ENCODE measurements around the gene CABYR. TPM values are rescaled to one million over a fixed set of nuclear protein-coding genes. Genes with fewer than 3 reads are reported as not detected.

Gene CABYR
- total RNA-seq, 2 donors from 2014 or later = 10.0 to 11.1 TPM

GRCh38 chr18:24187689-24188088 is 48.8 kb downstream of the CABYR start:
- Mint-ChIP-seq H3K4me3 (no peak overlapping the region), H3K9me3 (no peaks in the 10 kb centered on the region), H3K27ac (no peak overlapping the region), H3K36me3 (ENCODE audit: low read depth) (peaks cover 4% of the 10 kb centered on the region), H3K27me3 (ENCODE audit: insufficient read depth) (no peaks in the 10 kb centered on the region), H3K4me1 (peaks cover 16% of the 10 kb centered on the region)
- TF ChIP-seq, protein P1, sequence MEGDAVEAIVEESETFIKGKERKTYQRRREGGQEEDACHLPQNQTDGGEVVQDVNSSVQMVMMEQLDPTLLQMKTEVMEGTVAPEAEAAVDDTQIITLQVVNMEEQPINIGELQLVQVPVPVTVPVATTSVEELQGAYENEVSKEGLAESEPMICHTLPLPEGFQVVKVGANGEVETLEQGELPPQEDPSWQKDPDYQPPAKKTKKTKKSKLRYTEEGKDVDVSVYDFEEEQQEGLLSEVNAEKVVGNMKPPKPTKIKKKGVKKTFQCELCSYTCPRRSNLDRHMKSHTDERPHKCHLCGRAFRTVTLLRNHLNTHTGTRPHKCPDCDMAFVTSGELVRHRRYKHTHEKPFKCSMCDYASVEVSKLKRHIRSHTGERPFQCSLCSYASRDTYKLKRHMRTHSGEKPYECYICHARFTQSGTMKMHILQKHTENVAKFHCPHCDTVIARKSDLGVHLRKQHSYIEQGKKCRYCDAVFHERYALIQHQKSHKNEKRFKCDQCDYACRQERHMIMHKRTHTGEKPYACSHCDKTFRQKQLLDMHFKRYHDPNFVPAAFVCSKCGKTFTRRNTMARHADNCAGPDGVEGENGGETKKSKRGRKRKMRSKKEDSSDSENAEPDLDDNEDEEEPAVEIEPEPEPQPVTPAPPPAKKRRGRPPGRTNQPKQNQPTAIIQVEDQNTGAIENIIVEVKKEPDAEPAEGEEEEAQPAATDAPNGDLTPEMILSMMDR (conservative IDR thresholded peaks at IDR 0.05) = no peak
- Histone ChIP-seq H3K9ac (ENCODE audit: extremely low read depth, low read length, poor library complexity, severe bottlenecking) (no peak overlapping the region), H3K36me3 (ENCODE audit: control insufficient read depth, insufficient read depth, low read length) (no peaks in the 10 kb centered on the region), H3K4me3 (ENCODE audit: low read length) (no peak overlapping the region), H3K4me1 (ENCODE audit: control insufficient read depth, insufficient read depth, low read length) (peaks cover 3% of the 10 kb centered on the region), H3K27ac (ENCODE audit: low read depth, low read length) (no peak overlapping the region), H3K9me3 (ENCODE audit: control insufficient read depth, low read length) (no peaks in the 10 kb centered on the region), H3K27me3 (ENCODE audit: control insufficient read depth, insufficient read depth, low read length, poor library complexity, severe bottlenecking) (peaks cover 4% of the 10 kb centered on the region)
- 80 to 93% methylated on average over 1 of the region's 1 CpG for WGBS, 2 experiments (ENCODE audit: insufficient coverage in 1 of 2, insufficient read length in 1 of 2)
- DNase-seq = no peak

GRCh38 chr18:24188120-24188519 is 49.3 kb downstream of the CABYR start:
- no peaks in the 10 kb centered on the region for H3K27me3 ChIP-seq (ENCODE audit: control insufficient read depth, insufficient read depth, low read length, poor library complexity, severe bottlenecking)
- no peaks in the 10 kb centered on the region for H3K9me3 ChIP-seq (ENCODE audit: control insufficient read depth, low read length)
- peaks cover 3% of the 10 kb centered on the region for H3K4me1 ChIP-seq (ENCODE audit: control insufficient read depth, insufficient read depth, low read length)
- H3K4me1 Mint-ChIP-seq = peaks cover 17% of the 10 kb centered on the region
- H3K9ac ChIP-seq (ENCODE audit: extremely low read depth, low read length, poor library complexity, severe bottlenecking) = no peak overlapping the region
- no peak overlapping the region for H3K27ac Mint-ChIP-seq
- H3K27me3 Mint-ChIP-seq (ENCODE audit: insufficient read depth) = no peaks in the 10 kb centered on the region
- H3K36me3 ChIP-seq (ENCODE audit: control insufficient read depth, insufficient read depth, low read length) = no peaks in the 10 kb centered on the region
- H3K4me3 Mint-ChIP-seq = no peak overlapping the region
- no peak overlapping the region for H3K4me3 ChIP-seq (ENCODE audit: low read length)
- DNase-seq = no peak
- peaks cover 4% of the 10 kb centered on the region for H3K36me3 Mint-ChIP-seq (ENCODE audit: low read depth)
- no peaks in the 10 kb centered on the region for H3K9me3 Mint-ChIP-seq
- no peak overlapping the region for H3K27ac ChIP-seq (ENCODE audit: low read depth, low read length)
- TF ChIP-seq, protein P1 (conservative IDR thresholded peaks at IDR 0.05) = no peak
- WGBS, 2 experiments (ENCODE audit: insufficient coverage in 1 of 2, insufficient read length in 1 of 2) = 93 to 100% methylated on average over 1 to 5 of the region's 5 CpGs

GRCh38 chr18:24189007-24189528 is 50.2 kb downstream of the CABYR start:
- H3K9ac ChIP-seq (ENCODE audit: extremely low read depth, low read length, poor library complexity, severe bottlenecking) = no peak overlapping the region
- H3K4me3 ChIP-seq (ENCODE audit: low read length) = no peak overlapping the region
- Mint-ChIP-seq H3K27me3 (ENCODE audit: insufficient read depth) (no peaks in the 10 kb centered on the region), H3K9me3 (no peaks in the 10 kb centered on the region), H3K4me3 (no peak overlapping the region), H3K36me3 (ENCODE audit: low read depth) (peaks cover 4% of the 10 kb centered on the region), H3K27ac (no peak overlapping the region), H3K4me1 (peaks cover 17% of the 10 kb centered on the region)
- no peaks in the 10 kb centered on the region for H3K9me3 ChIP-seq (ENCODE audit: control insufficient read depth, low read length)
- 77 to 81% methylated on average over 6 of the region's 6 CpGs for WGBS, 2 experiments (ENCODE audit: insufficient coverage in 1 of 2, insufficient read length in 1 of 2)
- H3K27me3 ChIP-seq (ENCODE audit: control insufficient read depth, insufficient read depth, low read length, poor library complexity, severe bottlenecking) = no peaks in the 10 kb centered on the region
- no peak overlapping the region for H3K27ac ChIP-seq (ENCODE audit: low read depth, low read length)
- TF ChIP-seq, protein P1 (conservative IDR thresholded peaks at IDR 0.05) = no peak
- no peak for DNase-seq
- peaks cover 3% of the 10 kb centered on the region for H3K4me1 ChIP-seq (ENCODE audit: control insufficient read depth, insufficient read depth, low read length)
- H3K36me3 ChIP-seq (ENCODE audit: control insufficient read depth, insufficient read depth, low read length) = no peaks in the 10 kb centered on the region
